ENCODE measurements around the gene AKAP13. TPM values are rescaled to one million over a fixed set of nuclear protein-coding genes. Genes with fewer than 3 reads are reported as not detected.

AKAP13 gene
- total and polyA plus RNA-seq, 2 of the 8 experiments (the other 6 are each of a cell fraction or from before 2014, with no cell fraction given) = 14.0 to 46.2 TPM

GRCh38 chr15:85691350-85692240 lies 311.2 kb downstream of the AKAP13 start:
- H3K4me3 ChIP-seq (ENCODE audit: extremely low read depth in 1 of 4, insufficient read depth in 2 of 4, low read depth in 3 of 4, low read length in 4 of 4) = no peak overlapping the region
- no peak overlapping the region for H3K9ac ChIP-seq (replicated peaks in 1 of 4; ENCODE audit: extremely low read depth in 1 of 4, low read depth in 3 of 4, low read length in 3 of 4)
- H2BK5ac ChIP-seq (ENCODE audit: low read depth, low read length) = no peak overlapping the region
- 92% methylated on average over 6 of the region's 6 CpGs; no CpG with 5 or more reads in 1 of the 2 experiments for WGBS, 2 experiments (ENCODE audit: extremely low coverage in 1 of 2, insufficient coverage in 1 of 2, insufficient read length in 1 of 2, insufficient replicate concordance in 2 of 2, low coverage in 1 of 2, low lambda C conversion rate in 2 of 2, missing lambda C conversion rate in 1 of 2)
- no peak overlapping the region for H2BK12ac ChIP-seq (ENCODE audit: low read depth, low read length)
- no peak overlapping the region for H3K18ac ChIP-seq (ENCODE audit: extremely low read depth, low read length)
- no peak overlapping the region for H4K91ac ChIP-seq (replicated peaks; ENCODE audit: insufficient read length, low read length)
- no peak overlapping the region for H3K4ac ChIP-seq (replicated peaks; ENCODE audit: insufficient read length, low read depth, low read length)
- H3K4me2 ChIP-seq (ENCODE audit: insufficient read depth in 1 of 2, low read depth in 2 of 2, low read length in 2 of 2) = no peak overlapping the region
- no peak overlapping the region for H2BK120ac ChIP-seq (replicated peaks; ENCODE audit: low read depth, low read length)
- no peak for FAIRE-seq
- H3K23ac ChIP-seq (ENCODE audit: insufficient read length) = no peak overlapping the region
- H3K4me1 ChIP-seq (replicated peaks in 1 of 4; ENCODE audit: control insufficient read depth in 3 of 4, insufficient read depth in 4 of 4, low read length in 3 of 4) = peaks cover 0 to 6% (median 6%) of the 10 kb centered on the region in 4 experiments; a peak in 4 of 7 replicates
- no peak overlapping the region for H4K5ac ChIP-seq (ENCODE audit: insufficient read length, low read depth, low read length)
- peaks cover 0 to 15% (median 7%) of the 10 kb centered on the region in 4 experiments; a peak in 5 of 8 replicates for H3K36me3 ChIP-seq (ENCODE audit: control insufficient read depth in 2 of 4, insufficient read depth in 4 of 4, low read length in 3 of 4)
- H2AK5ac ChIP-seq (ENCODE audit: low read depth, low read length) = no peak overlapping the region
- DNase-seq (ENCODE audit: low read depth in 1 of 2, low spot score in 2 of 2) = no peak
- no peak overlapping the region for H3K14ac ChIP-seq (ENCODE audit: insufficient read length)
- CTCF ChIA-PET (ENCODE audit: partially characterized antibody) = interaction anchor here (1.4 kb wide), 1 partner anchor 38 kb away, joined by 4 read pairs; no protein-coding TSS in a partner anchor
- H3K27ac ChIP-seq (ENCODE audit: low read depth, low read length) = no peak overlapping the region
- no peaks in the 10 kb centered on the region for H3K79me1 ChIP-seq (ENCODE audit: low read depth, low read length)
- no peak overlapping the region for H2BK15ac ChIP-seq (ENCODE audit: low read length)
- H4K20me1 ChIP-seq (replicated peaks in 1 of 2; ENCODE audit: control insufficient read depth in 1 of 2, insufficient read depth in 2 of 2, low read length in 2 of 2) = no peaks in the 10 kb centered on the region
- no peaks in the 10 kb centered on the region for H3K23me2 ChIP-seq (ENCODE audit: low read depth, low read length)
- no peaks in the 10 kb centered on the region for H3K79me2 ChIP-seq (ENCODE audit: control insufficient read depth in 1 of 2, insufficient read depth in 2 of 2, low read length in 2 of 2)
- H3K9me3 ChIP-seq (ENCODE audit: insufficient read depth in 2 of 2, low read depth in 1 of 2, low read length in 1 of 2) = no peaks in the 10 kb centered on the region
- H3K56ac ChIP-seq (replicated peaks; ENCODE audit: insufficient read length, low read depth, low read length) = no peak overlapping the region
- no peak overlapping the region for H2BK20ac ChIP-seq (ENCODE audit: low read length)
- H4K8ac ChIP-seq (ENCODE audit: extremely low read depth, insufficient read depth, low read length) = no peak overlapping the region
- POLR2A ChIA-PET (ENCODE audit: partially characterized antibody) = interaction anchor here (0.6 kb wide), 1 partner anchor 62 kb away, joined by 4 read pairs; no protein-coding TSS in a partner anchor
- H2AFZ ChIP-seq (ENCODE audit: low read length) = no peak overlapping the region
- no peak for TF ChIP-seq RAD21 (IDR thresholded peaks at IDR 0.05 in 1 of 2, conservative IDR thresholded peaks at IDR 0.05 in 1 of 2; ENCODE audit: low read depth in 2 of 2, low read length in 2 of 2)
- no peak for TF ChIP-seq E2F6 (IDR thresholded peaks at IDR 0.05)
- no peak for TF ChIP-seq SRF (IDR thresholded peaks at IDR 0.05; ENCODE audit: low read depth, low read length)
- TF ChIP-seq EZH2 (IDR thresholded peaks at IDR 0.05; ENCODE audit: low read depth, low read length, severe bottlenecking) = no peak
- TF ChIP-seq RNF2 (IDR thresholded peaks at IDR 0.05; ENCODE audit: borderline replicate concordance, low read depth, low read length, missing control alignments, poor library complexity, severe bottlenecking) = no peak
- TF ChIP-seq JUN (IDR thresholded peaks at IDR 0.05; ENCODE audit: low read depth, low read length) = no peak
- TF ChIP-seq POU5F1 (IDR thresholded peaks at IDR 0.05; ENCODE audit: low read depth, low read length) = no peak
- no peak for TF ChIP-seq HDAC6 (IDR thresholded peaks at IDR 0.05; ENCODE audit: low read depth, low read length)
- no peak for TF ChIP-seq RFX5 (IDR thresholded peaks at IDR 0.05; ENCODE audit: borderline replicate concordance, low read depth, low read length)
- H3K27me3 ChIP-seq (replicated peaks in 1 of 4; ENCODE audit: control insufficient read depth in 3 of 4, extremely low read depth in 1 of 4, insufficient read depth in 3 of 4, low read length in 3 of 4) = no peaks in the 10 kb centered on the region

Measured in H1 (cell line).